ENCODE data around the gene SIPA1.
"Not testable (repeated sequence)": the region's sequence is repeated elsewhere in the genome, so short reads cannot be mapped to it uniquely, and the experiment has no call there.

Gene SIPA1

GRCh38 chr11:65672180-65672860 is 34.4 kb downstream of the SIPA1 start:
- Histone ChIP-seq H3K23ac (ENCODE audit: low read length in 2 of 2) (no peak overlapping the region), H3K4me2 (ENCODE audit: low read length, poor library complexity, severe bottlenecking) (no peak overlapping the region), H2BK120ac (ENCODE audit: low read depth, low read length) (no peak overlapping the region), H3K27ac (ENCODE audit: low read length, poor library complexity, severe bottlenecking) (no peak overlapping the region), H2AK5ac (ENCODE audit: low read length, severe bottlenecking) (no peak overlapping the region), H3K79me1 (replicated peaks; ENCODE audit: low read length, poor library complexity, severe bottlenecking) (no peaks in the 10 kb centered on the region), H3K36me3 (ENCODE audit: control insufficient read depth in 1 of 2, insufficient read depth in 2 of 2, low read depth in 1 of 2, low read length in 2 of 2) (no peaks in the 10 kb centered on the region), H2BK5ac (ENCODE audit: low read depth, low read length, poor library complexity, severe bottlenecking) (no peak overlapping the region), H2BK12ac (ENCODE audit: low read length in 2 of 2) (no peak overlapping the region), H4K91ac (ENCODE audit: low read length) (no peak overlapping the region), H3K4me1 (ENCODE audit: control insufficient read depth, insufficient read depth, low read depth, low read length) (no peaks in the 10 kb centered on the region), H2AFZ (ENCODE audit: low read depth, low read length) (no peak overlapping the region), H2BK15ac (ENCODE audit: low read depth, poor library complexity, severe bottlenecking) (no peak overlapping the region), H3K9me3 (ENCODE audit: control insufficient read depth, low read length) (no peaks in the 10 kb centered on the region), H4K8ac (ENCODE audit: low read length) (no peak overlapping the region), H3K18ac (ENCODE audit: low read depth in 1 of 2, low read length in 2 of 2) (no peak overlapping the region), H3K14ac (ENCODE audit: low read length in 2 of 2) (no peak overlapping the region), H3K27me3 (ENCODE audit: control insufficient read depth in 1 of 2, insufficient read depth in 1 of 2, low read length in 2 of 2) (no peaks in the 10 kb centered on the region), H3K4me3 (ENCODE audit: insufficient read depth in 1 of 2, low read depth in 1 of 2, low read length in 2 of 2) (no peak overlapping the region), H3K4ac (ENCODE audit: low read depth in 1 of 2, low read length in 2 of 2) (no peak overlapping the region), H3K9ac (ENCODE audit: low read length) (no peak overlapping the region)
- no peak for DNase-seq

- H3K27ac ChIP-seq (ENCODE audit: low read length, poor library complexity, severe bottlenecking): no peak overlapping the region
- H4K8ac ChIP-seq (ENCODE audit: low read length): no peak overlapping the region
- H3K23ac ChIP-seq (ENCODE audit: low read length in 2 of 2): no peak overlapping the region
- H3K4me3 ChIP-seq (ENCODE audit: insufficient read depth in 1 of 2, low read depth in 1 of 2, low read length in 2 of 2): no peak overlapping the region
- H3K27me3 ChIP-seq (ENCODE audit: control insufficient read depth in 1 of 2, insufficient read depth in 1 of 2, low read length in 2 of 2): no peaks in the 10 kb centered on the region
- H3K4me2 ChIP-seq (ENCODE audit: low read length, poor library complexity, severe bottlenecking): no peak overlapping the region
- H3K18ac ChIP-seq (ENCODE audit: low read depth in 1 of 2, low read length in 2 of 2): no peak overlapping the region
- no peaks in the 10 kb centered on the region for H3K36me3 ChIP-seq (ENCODE audit: control insufficient read depth in 1 of 2, insufficient read depth in 2 of 2, low read depth in 1 of 2, low read length in 2 of 2)
- no peaks in the 10 kb centered on the region for H3K79me1 ChIP-seq (replicated peaks; ENCODE audit: low read length, poor library complexity, severe bottlenecking)
- no peak overlapping the region for H2AK5ac ChIP-seq (ENCODE audit: low read length, severe bottlenecking)
- no peak overlapping the region for H2BK15ac ChIP-seq (ENCODE audit: low read depth, poor library complexity, severe bottlenecking)
- H4K91ac ChIP-seq (ENCODE audit: low read length): no peak overlapping the region
- no peak overlapping the region for H3K4ac ChIP-seq (ENCODE audit: low read depth in 1 of 2, low read length in 2 of 2)
- no peak overlapping the region for H2AFZ ChIP-seq (ENCODE audit: low read depth, low read length)
- no peak for DNase-seq
- no peak overlapping the region for H2BK12ac ChIP-seq (ENCODE audit: low read length in 2 of 2)
- no peaks in the 10 kb centered on the region for H3K4me1 ChIP-seq (ENCODE audit: control insufficient read depth, insufficient read depth, low read depth, low read length)
- no peak overlapping the region for H3K9ac ChIP-seq (ENCODE audit: low read length)
- H3K9me3 ChIP-seq (ENCODE audit: control insufficient read depth, low read length): no peaks in the 10 kb centered on the region
- no peak overlapping the region for H3K14ac ChIP-seq (ENCODE audit: low read length in 2 of 2)
- no peak overlapping the region for H2BK5ac ChIP-seq (ENCODE audit: low read depth, low read length, poor library complexity, severe bottlenecking)
- WGBS: no CpG with 5 or more reads among the region's 2 CpGs
- no peak overlapping the region for H2BK120ac ChIP-seq (ENCODE audit: low read depth, low read length)
These were observed 35.1 kb downstream of the SIPA1 start for GRCh38 chr11:65672982-65673381.

- Histone ChIP-seq H3K14ac (ENCODE audit: low read length in 2 of 2) (no peak overlapping the region), H2AFZ (ENCODE audit: low read depth, low read length) (no peak overlapping the region), H3K4me3 (ENCODE audit: insufficient read depth in 1 of 2, low read depth in 1 of 2, low read length in 2 of 2) (no peak overlapping the region), H4K8ac (ENCODE audit: low read length) (no peak overlapping the region), H3K9me3 (ENCODE audit: control insufficient read depth, low read length) (no peaks in the 10 kb centered on the region), H4K91ac (ENCODE audit: low read length) (no peak overlapping the region), H3K18ac (ENCODE audit: low read depth in 1 of 2, low read length in 2 of 2) (no peak overlapping the region), H3K79me1 (replicated peaks; ENCODE audit: low read length, poor library complexity, severe bottlenecking) (no peaks in the 10 kb centered on the region), H2AK5ac (ENCODE audit: low read length, severe bottlenecking) (no peak overlapping the region), H3K23ac (ENCODE audit: low read length in 2 of 2) (no peak overlapping the region), H3K4me1 (ENCODE audit: control insufficient read depth, insufficient read depth, low read depth, low read length) (no peaks in the 10 kb centered on the region), H3K4me2 (ENCODE audit: low read length, poor library complexity, severe bottlenecking) (no peak overlapping the region), H2BK12ac (ENCODE audit: low read length in 2 of 2) (no peak overlapping the region), H2BK5ac (ENCODE audit: low read depth, low read length, poor library complexity, severe bottlenecking) (no peak overlapping the region), H2BK120ac (ENCODE audit: low read depth, low read length) (no peak overlapping the region), H3K4ac (ENCODE audit: low read depth in 1 of 2, low read length in 2 of 2) (no peak overlapping the region), H3K27ac (ENCODE audit: low read length, poor library complexity, severe bottlenecking) (no peak overlapping the region), H3K9ac (ENCODE audit: low read length) (no peak overlapping the region), H3K36me3 (ENCODE audit: control insufficient read depth in 1 of 2, insufficient read depth in 2 of 2, low read depth in 1 of 2, low read length in 2 of 2) (no peaks in the 10 kb centered on the region), H3K27me3 (ENCODE audit: control insufficient read depth in 1 of 2, insufficient read depth in 1 of 2, low read length in 2 of 2) (peaks cover 12 to 18% of the 10 kb centered on the region in 2 experiments), H2BK15ac (ENCODE audit: low read depth, poor library complexity, severe bottlenecking) (no peak overlapping the region)
- DNase-seq: no peak
- 87% methylated on average over 4 of the region's 5 CpGs for WGBS
These were observed 42.4 kb downstream of the SIPA1 start for GRCh38 chr11:65680192-65680743.

- H3K18ac ChIP-seq (ENCODE audit: low read depth in 1 of 2, low read length in 2 of 2); H2BK15ac ChIP-seq (ENCODE audit: low read depth, poor library complexity, severe bottlenecking); H2AFZ ChIP-seq (ENCODE audit: low read depth, low read length); H3K9ac ChIP-seq (ENCODE audit: low read length); H2BK120ac ChIP-seq (ENCODE audit: low read depth, low read length); H2AK5ac ChIP-seq (ENCODE audit: low read length, severe bottlenecking); H3K23ac ChIP-seq (ENCODE audit: low read length in 2 of 2); H3K14ac ChIP-seq (ENCODE audit: low read length in 2 of 2); H2BK12ac ChIP-seq (ENCODE audit: low read length in 2 of 2); H4K91ac ChIP-seq (ENCODE audit: low read length); H3K4ac ChIP-seq (ENCODE audit: low read depth in 1 of 2, low read length in 2 of 2); DNase-seq; H4K8ac ChIP-seq (ENCODE audit: low read length); H2BK5ac ChIP-seq (ENCODE audit: low read depth, low read length, poor library complexity, severe bottlenecking); H3K4me1 ChIP-seq (ENCODE audit: control insufficient read depth, insufficient read depth, low read depth, low read length); H3K4me2 ChIP-seq (ENCODE audit: low read length, poor library complexity, severe bottlenecking); H3K27ac ChIP-seq (ENCODE audit: low read length, poor library complexity, severe bottlenecking); H3K9me3 ChIP-seq (ENCODE audit: control insufficient read depth, low read length); H3K4me3 ChIP-seq (ENCODE audit: insufficient read depth in 1 of 2, low read depth in 1 of 2, low read length in 2 of 2); H3K79me1 ChIP-seq (replicated peaks; ENCODE audit: low read length, poor library complexity, severe bottlenecking); H3K36me3 ChIP-seq (ENCODE audit: control insufficient read depth in 1 of 2, insufficient read depth in 2 of 2, low read depth in 1 of 2, low read length in 2 of 2): not testable (repeated sequence)
- WGBS: 74% methylated on average over 4 of the region's 6 CpGs
- peaks cover 23 to 24% of the 10 kb centered on the region in 2 experiments for H3K27me3 ChIP-seq (ENCODE audit: control insufficient read depth in 1 of 2, insufficient read depth in 1 of 2, low read length in 2 of 2)
These were observed 45.6 kb downstream of the SIPA1 start for GRCh38 chr11:65683480-65683879.
